ENCODE measurements around the gene ERBB2. TPM values are rescaled to one million over a fixed set of nuclear protein-coding genes. Genes with fewer than 3 reads are reported as not detected.
A peak's percentile ranks its signal among the peaks of the same experiment; 100 is the strongest.

Gene ERBB2
- total and polyA plus RNA-seq, 9 of the 15 experiments (the other 6 are each of a cell fraction or from before 2014, with no cell fraction given): 0.74 to 5.6 (median 3.3) TPM

- TF ChIP-seq ID3 (CRISPR knock-in tag; IDR thresholded peaks at IDR 0.05) (no peak), ID3 (tag; IDR thresholded peaks at IDR 0.05) (peak; percentile 83), SRSF1 (IDR thresholded peaks at IDR 0.05; ENCODE audit: low read depth, low read length) (no peak), OTX1 (CRISPR knock-in tag; IDR thresholded peaks at IDR 0.05) (peak; percentile 88), NR2C1 (IDR thresholded peaks at IDR 0.05) (no peak; the same call in 1 of the 2 replicates), NR2C1 (tag; IDR thresholded peaks at IDR 0.05) (peak; percentile 29; the same call in 1 of the 2 replicates), BRD9 (IDR thresholded peaks at IDR 0.05; ENCODE audit: low read depth, partially characterized antibody) (no peak), USF2 (CRISPR knock-in tag; IDR thresholded peaks at IDR 0.05) (no peak), ZNF830 (CRISPR knock-in tag; IDR thresholded peaks at IDR 0.05) (no peak), FOXK2 (conservative IDR thresholded peaks at IDR 0.05 in 1 of 2, IDR thresholded peaks at IDR 0.05 in 1 of 2; ENCODE audit: low read depth in 2 of 2) (peak; percentile 54 to 73; a peak in 3 of 4 replicates), ZNF740 (CRISPR knock-in tag; IDR thresholded peaks at IDR 0.05) (no peak), ZNF740 (tag; IDR thresholded peaks at IDR 0.05) (no peak), TCF7 (IDR thresholded peaks at IDR 0.05; ENCODE audit: borderline replicate concordance) (peak; percentile 26; the same call in 1 of the 2 replicates), PML (IDR thresholded peaks at IDR 0.05; ENCODE audit: low read length) (peak; percentile 41; the same call in 1 of the 2 replicates), FIP1L1 (IDR thresholded peaks at IDR 0.05; ENCODE audit: low read depth, low read length, poor library complexity, severe bottlenecking) (peak; percentile 88), SFPQ (IDR thresholded peaks at IDR 0.05; ENCODE audit: low read depth, low read length) (no peak), AFF4 (CRISPR knock-in tag; IDR thresholded peaks at IDR 0.05) (peak; percentile 38; the same call in 1 of the 2 replicates), ZNF76 (CRISPR knock-in tag; IDR thresholded peaks at IDR 0.05; ENCODE audit: borderline replicate concordance) (0 out of 2 replicates have a peak, but pooled peaks have one; percentile 39), EGR1 (conservative IDR thresholded peaks at IDR 0.05) (peak; percentile 56)
Measured at GRCh38 chr17:39667945-39668924, 31.6 kb upstream of the ERBB2 start, which contains the start of gene PNMT (continued).
